GM19240 (cell line): ENCODE results near the gene BRS3.
"Not testable (repeated sequence)": the region's sequence is repeated elsewhere in the genome, so short reads cannot be mapped to it uniquely, and the experiment has no call there.

Experiments used
- DNase-seq: peaks from one replicate; pipeline ENCODE4 v3.0.0; 2011; ENCODE audit warnings: low spot score; ENCODE audit not compliant: insufficient read length

Gene BRS3

DNA sequence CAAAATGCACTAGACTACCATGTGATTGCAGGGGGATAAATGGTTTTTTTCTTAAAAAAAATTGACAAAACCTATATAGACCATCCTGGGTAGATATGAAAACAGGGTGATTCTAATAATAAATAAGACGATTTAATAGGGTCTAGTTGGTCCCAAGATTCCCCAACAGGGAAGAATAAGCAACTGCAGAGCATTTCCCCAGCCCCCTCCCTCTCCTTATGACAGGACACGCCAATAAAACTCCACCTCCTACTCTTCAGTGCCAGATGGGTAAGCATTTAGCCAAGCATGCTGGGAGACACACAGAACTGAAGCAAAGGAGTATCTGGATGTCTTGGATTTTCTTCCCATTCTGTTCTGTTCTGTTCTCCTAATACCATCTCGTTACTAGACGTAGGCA is at the start of gene BRS3:
Gene BRS3, plus strand, starts transcription at position 301 of the 400 bp plus-strand sequence. CDS start 168 bp downstream, outside the sequence.
- DNase-seq, result no peak

DNA sequence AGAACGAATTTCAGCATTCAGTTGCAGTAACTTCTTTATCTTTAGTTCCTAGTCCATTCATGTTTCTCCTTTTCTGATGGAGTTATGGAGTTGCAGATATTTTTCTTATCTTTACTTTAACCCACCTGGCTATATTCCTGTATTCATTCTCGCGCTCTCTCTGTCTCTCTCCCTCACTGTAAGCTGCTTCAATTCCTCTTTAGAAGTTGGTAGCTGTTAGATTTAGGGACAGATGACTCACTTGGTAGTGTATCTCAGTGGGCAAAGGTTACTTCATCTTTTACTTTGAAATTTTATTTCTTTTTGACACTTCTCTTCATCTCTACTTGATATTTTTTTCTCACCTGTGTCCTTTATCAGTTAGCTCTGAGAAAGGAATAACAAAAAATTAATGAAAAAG is 49.6 kb upstream of the BRS3 start:
- no peak for DNase-seq

DNA sequence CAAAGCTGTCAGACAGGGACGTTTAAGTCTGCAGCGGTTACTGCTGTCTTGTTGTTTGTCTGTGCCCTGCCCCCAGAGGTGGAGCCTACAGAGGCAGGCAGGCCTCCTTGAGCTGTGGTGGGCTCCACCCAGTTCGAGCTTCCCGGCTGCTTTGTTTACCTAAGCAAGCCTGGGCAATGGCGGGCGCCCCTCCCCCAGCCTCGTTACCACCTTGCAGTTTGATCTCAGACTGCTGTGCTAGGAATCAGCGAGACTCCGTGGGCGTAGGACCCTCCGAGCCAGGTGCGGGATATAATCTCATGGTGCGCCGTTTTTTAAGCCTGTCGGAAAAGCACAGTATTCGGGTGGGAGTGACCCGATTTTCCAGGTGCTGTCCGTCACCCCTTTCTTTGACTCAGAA is 42.1 kb upstream of the BRS3 start:
- not testable (repeated sequence) for DNase-seq

DNA sequence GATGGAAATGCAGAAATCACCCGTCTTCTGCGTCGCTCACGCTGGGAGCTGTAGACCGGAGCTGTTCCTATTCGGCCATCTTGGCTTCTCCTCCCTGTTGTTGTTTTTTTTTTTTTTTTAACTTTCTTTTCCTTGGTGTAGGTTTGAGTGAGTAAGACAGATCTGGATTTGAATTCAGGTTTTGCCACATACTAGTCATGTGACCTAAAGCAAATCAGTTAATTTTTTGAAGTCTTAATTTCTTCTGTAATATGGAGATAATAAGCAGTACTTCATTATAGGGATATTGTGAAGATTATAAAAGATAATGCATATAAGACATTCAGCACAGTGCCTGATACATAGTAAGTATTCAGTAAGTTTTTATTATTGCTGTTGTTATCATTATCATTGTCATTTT is 41.5 kb upstream of the BRS3 start:
- DNase-seq, result no peak

DNA sequence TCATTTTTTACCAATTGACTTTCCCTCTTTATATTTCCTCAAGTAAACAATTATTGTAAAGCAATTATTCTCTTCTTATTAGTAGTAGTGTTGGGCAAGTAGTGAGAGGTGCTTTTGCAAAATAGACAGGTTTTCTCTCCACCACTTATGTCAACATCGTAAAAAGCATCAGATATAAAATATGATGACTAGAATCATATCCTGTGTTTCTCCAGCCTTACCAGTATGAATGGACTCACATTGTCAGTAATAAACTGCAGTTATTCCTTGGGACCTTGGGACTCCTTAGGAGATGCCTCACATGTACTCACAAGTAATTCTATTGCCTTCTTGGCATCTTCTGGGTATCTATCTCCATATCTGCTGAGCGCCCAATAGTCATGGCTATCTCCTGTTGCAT is 40.4 kb upstream of the BRS3 start:
- DNase-seq, result no peak

DNA sequence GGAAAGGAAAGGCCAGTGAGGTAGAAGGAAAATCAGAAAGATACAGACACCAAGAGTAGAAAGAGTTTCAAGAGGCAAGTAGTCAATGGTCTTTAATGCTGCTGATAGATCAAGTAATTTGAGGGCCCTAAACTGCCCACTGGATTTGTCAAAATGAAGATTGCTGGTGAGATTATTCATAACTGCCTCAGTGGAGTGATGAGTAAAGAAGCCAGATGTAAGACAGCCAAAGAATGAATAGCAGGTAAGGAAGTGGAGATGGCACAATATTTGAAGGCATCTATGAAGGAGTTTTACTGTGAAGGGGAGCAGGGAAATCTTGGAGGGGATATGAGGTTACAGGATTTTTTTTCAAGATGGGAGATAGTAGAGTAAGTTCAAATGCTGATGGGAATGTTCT is 39.8 kb upstream of the BRS3 start:
- no peak for DNase-seq

DNA sequence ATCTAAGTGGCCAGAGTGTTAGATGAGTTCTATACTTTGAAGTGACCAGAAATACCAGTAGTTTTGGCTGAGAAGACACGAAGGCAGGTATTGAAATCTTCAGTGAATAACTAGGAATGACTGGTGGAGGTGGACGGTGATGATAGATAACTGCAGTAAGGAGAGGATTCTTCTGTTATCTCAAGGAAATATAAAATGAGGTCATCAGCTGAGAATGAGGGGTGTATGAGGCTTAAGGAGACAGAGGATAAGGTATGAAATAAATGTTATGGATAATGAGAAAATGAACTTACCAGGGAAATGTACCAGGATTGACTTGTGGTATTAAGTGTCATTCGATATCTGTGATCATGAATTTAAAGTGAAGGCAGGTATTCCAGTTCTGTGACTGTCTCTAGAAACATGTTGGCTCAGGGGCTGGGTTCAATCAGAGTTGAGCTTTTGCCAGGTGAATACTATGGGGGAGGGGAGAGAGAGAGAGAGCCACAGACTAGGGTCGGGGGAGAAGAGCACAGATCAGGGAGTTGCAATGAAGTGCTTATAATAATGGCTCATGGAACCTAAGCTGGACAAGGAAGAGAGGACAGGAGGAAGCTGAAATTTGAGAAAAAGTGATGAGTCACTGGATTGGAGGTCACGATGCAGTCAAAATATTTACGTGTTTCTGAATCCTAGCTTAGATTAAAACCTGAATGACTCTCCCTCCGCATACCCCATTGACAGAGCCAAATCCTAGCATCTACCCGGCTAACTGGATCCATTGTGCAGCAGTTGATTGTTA is 37.5 kb upstream of the BRS3 start:
- no peak for DNase-seq

DNA sequence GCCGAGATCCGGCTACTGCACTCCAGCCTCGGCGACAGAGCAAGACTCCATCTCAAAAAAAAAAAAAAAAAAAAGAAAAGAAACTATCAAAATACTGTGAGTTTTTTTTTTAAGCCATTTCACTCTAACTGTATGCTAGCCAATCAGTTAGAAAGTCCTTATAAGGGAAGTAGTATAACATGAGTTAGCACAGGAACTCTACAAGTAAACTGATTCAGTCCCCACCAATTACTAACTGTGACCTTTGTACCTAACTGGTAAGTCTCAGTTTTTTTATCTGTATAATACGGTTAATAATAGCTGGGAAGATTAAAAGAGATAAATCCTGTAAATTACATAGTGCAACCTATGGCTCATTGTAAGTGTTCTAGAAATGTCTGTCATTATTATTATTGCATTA is 35.1 kb upstream of the BRS3 start:
- DNase-seq, result no peak

DNA sequence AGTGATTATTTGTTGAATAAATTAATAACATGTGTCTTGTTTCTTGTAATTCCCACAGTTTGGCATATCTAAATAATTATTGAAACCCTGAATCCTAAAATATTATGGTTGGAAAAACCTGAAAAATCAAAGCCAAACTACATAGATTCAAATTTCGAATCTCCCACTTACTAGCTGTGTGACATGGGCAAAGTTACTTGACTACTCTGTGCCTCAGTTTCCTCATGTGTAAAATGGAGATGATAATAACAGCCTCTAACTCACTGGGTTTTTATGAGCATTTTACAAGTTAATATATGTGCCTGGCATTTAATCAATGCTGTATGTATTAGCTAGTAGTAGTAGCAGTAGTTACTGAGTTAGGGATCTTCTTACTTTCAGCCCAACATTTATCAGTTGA is 34.6 kb upstream of the BRS3 start:
- no peak for DNase-seq

DNA sequence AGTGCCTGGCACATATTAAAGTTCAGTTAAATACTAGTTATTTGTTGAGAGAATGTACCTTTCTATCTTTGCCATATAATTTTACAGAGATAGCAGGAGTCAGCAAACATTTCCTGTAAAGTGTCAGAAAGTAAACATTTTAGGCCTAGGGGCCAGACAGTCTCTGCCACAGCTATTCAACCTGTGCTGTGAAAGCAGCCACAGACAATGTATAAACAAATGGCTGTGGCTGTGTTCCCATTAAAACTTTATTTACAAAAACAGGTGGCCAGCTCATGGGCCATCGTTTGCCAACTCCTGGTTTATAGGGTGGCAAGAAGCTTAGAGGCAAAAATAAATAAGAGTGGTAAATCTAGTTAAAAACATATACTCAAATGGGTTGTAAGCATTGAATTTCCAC is 34.0 kb upstream of the BRS3 start:
- DNase-seq, result no peak

DNA sequence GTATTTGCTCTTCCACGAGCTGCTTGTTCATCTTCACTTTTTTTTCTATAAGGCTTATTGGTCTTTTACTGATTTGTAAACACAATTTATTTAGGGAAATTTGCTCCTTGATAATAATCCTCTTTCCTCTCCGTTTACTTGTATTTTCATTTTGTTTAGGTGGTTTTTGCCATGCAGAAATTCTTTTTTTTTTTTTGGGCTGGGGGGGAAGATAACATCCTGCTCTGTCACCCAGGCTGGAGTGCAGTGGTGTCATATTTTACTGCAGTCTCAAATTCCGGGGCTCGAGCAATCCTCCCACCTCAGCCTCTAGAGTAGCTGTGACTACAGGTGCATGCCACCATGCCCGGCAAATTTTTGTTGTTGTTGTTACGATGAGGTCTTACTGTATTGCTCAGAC is 31.6 kb upstream of the BRS3 start:
- no peak for DNase-seq

DNA sequence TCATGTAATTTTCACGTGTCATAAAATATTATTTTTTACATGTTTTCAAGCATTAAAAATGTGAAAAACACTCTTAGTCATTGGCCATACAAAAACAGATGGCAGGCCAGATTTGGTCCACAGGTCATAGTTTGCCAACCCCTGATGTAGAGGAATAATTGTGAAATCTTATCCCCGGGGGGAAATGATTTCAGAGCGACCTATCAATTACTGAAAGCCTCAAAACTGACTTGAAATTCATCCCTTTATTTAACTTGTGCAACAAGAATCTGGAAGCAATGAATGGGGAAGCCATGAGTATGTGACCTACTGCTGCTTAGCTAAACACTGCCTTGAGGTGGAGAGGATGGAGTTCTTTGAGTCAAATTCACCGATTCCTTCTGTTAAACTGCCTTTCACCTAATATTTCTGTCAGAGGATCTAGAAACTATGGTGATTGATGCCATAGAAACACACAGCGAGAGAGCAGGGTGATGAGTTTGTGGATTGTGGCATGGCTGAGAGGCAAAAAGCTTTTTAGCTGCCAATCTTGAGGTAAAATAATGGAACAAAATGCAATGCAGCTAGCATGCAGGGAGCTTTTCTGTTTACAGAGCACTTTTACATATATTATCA is 30.3 kb upstream of the BRS3 start:
- DNase-seq, result no peak

DNA sequence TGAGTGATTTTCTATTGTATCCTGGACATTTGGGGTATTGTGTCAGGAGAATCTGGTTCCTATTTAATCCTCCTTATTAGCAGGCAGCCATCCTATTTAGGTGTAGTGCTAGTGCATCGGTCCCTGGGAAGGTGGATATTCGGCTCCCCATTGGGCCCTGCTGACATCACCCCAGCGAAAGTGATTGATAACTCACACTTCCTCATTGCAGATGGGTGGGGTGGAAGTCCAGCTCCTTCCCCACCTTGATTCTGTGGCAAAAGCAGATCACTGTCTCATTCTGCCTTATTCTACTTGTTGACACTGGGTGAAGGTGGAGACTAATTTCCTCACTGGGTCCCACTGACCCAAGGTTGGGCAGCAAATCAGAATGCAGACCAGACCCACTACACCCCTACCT is 23.2 kb upstream of the BRS3 start:
- DNase-seq, result no peak

DNA sequence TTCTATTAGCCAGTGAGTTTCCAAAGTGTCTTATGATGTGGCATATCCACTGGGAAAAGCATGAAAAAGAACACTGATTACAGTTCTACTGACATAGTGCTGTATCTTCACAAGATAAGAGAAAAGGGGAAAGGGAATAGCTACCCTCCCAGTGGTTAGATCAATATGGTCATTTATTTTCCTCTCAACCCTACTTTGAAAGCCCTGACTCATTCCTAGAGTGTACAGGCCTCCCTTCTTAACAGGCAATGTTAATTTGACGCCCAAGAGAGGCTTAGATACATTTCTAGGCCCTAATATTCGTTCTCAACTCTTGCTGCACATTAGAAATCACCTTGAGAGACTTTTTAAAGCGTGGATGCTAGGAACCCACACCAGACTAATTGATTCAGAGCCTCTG is 20.4 kb upstream of the BRS3 start:
- no peak for DNase-seq

DNA sequence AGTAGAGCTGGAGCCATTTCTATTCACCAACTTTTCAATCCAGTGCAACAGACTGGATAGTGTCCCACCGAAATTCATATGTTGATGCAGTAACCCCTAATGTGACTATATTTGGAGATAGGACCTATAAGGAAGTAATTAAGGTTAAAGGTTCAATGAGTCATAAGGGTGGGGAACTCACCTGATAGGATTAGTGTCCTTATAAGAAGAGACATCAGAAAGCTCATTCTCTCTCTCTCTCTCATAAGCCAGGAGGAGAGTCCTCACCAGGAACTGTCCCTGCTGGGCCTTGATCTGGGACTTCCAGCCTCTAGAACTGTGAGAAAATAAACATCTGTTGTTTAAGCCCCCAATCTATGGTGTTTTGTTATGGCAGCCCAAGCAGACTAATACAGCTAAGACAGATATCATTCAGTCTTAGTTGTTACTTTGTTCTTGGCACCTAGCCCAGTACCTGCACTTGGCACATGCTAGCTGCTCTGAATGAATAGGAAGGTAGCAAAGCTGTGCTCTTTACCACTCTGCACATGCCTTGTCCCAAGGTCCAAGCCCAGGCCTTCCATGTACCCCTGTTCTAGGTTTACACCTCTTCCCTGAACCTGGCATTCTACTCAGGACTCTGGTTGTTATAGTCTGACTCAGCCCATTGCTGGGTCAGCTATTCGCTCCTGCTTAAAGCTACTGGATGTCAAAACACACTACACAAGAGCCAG is 19.2 kb upstream of the BRS3 start:
- DNase-seq, result no peak

DNA sequence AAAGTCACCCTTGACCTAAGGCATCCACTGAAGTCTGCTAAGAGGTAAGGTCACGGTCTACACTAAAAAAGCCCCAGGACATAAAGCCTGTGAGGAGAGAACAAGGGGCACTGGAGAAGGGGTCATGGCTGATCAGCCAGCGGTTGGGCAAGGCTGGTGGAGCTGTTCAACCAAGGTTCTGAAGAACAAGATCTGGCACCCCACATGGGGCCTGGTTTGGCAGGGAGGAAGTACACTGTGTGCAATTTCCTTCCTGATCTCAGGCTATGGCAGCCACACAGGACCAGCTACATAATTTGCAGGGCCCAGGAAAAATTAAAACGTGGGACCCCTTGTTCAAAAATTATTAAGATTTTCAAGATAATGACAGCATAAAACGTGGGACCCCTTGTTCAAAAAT is 14.1 kb upstream of the BRS3 start:
- DNase-seq, result no peak

DNA sequence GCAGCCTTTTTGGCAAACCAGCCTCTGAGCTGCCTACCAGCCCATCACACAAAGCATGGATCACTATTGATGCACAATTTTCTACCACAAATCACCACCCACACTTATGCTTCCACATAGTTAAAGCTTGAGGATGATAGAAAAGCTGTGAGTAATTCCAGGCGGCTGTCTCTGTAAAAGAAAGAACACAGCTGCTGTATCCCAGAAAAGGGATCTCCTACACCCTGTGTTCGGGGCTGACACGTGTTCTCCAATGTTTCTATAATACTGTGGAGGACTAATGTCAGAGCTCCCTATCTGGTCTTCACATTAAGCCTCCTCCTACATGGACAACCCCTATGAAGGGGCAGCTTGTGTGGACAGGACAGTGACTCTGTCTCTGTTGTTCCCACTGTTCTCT is 12.5 kb upstream of the BRS3 start:
- DNase-seq, result no peak

DNA sequence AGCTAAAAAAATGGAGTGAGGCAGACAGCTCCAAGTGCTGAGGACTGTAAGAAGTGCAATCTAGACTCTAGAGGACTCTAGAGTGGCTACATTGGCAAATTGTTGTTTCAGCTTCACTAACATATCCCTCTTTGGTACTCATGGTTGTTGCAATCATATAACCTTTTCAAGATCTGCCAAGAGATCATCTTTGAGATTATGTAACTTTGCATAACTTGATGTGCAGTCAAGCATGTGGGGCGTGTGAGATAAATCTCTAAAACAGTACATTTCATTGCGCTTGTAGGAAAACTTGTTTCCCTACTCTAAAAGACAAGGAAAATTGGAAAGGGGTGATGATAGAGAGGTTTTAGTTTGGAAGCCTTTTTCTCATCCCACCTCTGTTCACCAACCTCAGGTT is 11.2 kb upstream of the BRS3 start:
- no peak for DNase-seq

DNA sequence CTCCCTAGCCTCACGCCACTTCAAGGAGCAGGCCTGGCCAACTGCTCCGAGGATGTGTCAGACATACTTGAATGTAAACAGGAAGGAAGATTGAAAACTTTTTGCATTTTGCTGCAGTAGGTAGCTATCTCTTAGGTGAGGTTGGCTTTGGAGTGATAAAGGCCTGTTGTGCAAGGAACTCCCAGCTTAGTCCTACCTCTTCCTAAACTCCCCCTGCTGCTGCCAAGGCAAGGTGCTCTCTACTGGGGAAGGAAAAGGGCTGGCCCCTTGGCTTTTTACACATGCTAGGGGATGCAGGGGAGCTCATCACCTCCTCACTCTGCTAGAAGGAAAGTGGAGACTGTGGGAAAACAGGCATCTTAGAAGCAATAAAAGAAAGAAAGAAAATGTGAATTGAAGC is 10.7 kb upstream of the BRS3 start:
- no peak for DNase-seq

DNA sequence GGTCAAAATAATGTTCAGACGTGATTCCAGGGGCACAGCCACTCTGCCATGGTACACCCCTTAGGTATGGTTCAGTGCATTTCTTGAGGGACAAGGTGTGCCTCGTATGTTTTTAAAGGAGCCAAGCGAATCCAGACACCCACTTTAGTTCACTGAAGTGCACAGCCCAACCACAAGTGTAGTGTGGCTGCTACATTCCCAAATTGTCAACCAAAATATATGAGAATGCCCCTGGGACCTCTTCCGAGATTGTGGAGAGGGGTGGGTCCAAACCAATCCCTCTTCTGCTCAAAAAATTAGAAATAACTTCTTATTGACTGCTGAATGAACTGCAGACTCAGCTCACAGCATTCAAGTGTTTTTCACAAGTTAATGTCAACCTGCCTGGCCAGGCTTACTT is 7.4 kb upstream of the BRS3 start:
- no peak for DNase-seq

DNA sequence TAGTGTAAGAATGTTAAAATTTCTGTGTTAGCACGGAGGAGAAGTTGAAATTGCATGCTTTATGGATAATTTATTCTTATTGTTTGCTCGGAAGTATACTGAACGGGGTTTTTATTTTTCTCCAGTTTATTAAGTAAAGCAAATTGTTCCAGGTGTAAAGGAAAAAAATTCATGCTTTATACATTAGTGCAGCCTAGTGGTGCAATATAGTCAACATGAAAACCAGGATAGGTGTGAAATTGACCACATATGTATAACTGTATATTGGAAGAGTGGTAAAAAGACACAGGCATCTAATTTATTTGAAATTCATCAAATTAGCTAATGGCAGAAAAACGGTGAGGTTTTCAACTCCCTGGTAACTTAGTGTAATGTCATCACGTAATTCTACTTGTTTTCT is 959 bp downstream of the BRS3 start:
- no peak for DNase-seq

DNA sequence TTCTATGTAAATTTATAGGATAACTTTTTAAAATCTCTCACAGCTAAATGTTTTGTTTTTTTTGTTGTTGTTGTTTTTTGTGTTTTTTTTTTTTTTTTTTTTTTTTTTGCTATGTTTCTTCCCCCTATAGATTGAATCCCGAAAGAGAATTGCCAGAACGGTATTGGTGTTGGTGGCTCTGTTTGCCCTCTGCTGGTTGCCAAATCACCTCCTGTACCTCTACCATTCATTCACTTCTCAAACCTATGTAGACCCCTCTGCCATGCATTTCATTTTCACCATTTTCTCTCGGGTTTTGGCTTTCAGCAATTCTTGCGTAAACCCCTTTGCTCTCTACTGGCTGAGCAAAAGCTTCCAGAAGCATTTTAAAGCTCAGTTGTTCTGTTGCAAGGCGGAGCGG is 4.1 kb downstream of the BRS3 start:
- no peak for DNase-seq

DNA sequence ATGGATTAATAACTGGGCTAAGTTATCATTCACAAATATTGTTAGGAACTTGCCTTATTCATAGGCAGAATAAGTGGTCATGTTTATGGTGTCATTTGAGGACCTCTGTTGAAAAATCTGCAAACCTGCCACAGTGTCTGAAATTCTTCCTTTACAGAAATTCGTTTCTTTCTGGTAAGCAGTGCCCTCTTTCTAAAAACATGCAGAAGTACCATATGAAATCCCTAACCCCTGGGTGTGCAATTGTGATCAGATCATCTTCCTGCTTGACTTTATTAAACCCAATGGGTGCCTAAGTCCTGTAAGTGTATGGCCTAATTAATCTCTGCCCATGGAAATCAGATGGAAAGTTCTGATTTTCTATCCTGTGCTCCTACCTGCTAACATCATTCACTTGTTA is 5.3 kb downstream of the BRS3 start:
- no peak for DNase-seq
